SU-DHL-6 (cell line): Measurements from ENCODE around the gene ASB13.

ENCODE experiments used
- EZH2phosphoT487 ChIP-seq: fragments of 200-600 bp; sonication (generic), shearing (Covaris generic); conservative IDR thresholded peaks from 2 replicates; pipeline ENCODE4 v1.6.1; 2018; ENCODE audit warnings: mild to moderate bottlenecking, antibody characterized with exemption, low read length, moderate library complexity, mixed read lengths
- TF ChIP-seq, protein P1 (sequence below): fragments of 200-600 bp; sonication (generic); IDR thresholded peaks from one replicate; pipeline ENCODE4 v1.5.1; 2017; ENCODE audit warnings: antibody characterized with exemption, mild to moderate bottlenecking, low read length, moderate library complexity; ENCODE audit not compliant: insufficient read depth, poor library complexity, severe bottlenecking

DNA sequence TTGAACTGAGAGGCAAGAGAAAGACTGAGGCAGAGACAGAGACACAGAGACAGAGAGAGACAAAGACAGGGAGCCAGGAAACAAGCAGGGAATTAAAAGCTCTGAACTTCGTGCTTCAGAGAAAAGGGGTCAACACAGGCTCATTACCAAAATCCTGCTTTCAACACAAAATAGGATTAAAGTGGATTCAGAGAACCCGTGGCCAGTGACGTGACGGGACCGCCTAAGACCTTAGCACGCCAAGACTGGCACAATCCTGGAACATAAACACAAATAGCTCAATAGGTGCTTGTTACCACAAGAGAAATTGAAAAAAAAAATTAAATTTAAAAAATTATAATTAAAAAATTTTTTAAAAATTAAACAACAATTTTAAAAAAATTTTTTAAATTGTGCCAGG is 21.5 kb downstream of the ASB13 start:
- TF ChIP-seq, protein P1, sequence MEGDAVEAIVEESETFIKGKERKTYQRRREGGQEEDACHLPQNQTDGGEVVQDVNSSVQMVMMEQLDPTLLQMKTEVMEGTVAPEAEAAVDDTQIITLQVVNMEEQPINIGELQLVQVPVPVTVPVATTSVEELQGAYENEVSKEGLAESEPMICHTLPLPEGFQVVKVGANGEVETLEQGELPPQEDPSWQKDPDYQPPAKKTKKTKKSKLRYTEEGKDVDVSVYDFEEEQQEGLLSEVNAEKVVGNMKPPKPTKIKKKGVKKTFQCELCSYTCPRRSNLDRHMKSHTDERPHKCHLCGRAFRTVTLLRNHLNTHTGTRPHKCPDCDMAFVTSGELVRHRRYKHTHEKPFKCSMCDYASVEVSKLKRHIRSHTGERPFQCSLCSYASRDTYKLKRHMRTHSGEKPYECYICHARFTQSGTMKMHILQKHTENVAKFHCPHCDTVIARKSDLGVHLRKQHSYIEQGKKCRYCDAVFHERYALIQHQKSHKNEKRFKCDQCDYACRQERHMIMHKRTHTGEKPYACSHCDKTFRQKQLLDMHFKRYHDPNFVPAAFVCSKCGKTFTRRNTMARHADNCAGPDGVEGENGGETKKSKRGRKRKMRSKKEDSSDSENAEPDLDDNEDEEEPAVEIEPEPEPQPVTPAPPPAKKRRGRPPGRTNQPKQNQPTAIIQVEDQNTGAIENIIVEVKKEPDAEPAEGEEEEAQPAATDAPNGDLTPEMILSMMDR = no peak
- TF ChIP-seq EZH2phosphoT487 = no peak
